A549 (cell line): ENCODE data around the gene RXFP1.

Experiments used
- CBX8 ChIP-seq: fragments of 200-600 bp; sonication (generic); IDR thresholded peaks from 2 replicates; pipeline ENCODE4 v1.6.1; 2016
- CHD2 ChIP-seq: fragments of 150-350 bp; IDR thresholded peaks from 2 replicates; pipeline ENCODE4 v1.6.1; 2014; ENCODE audit warnings: low read length; ENCODE audit not compliant: partially characterized antibody
- FOXS1 ChIP-seq: fragments of 250-450 bp; sonication (Bioruptor Pico); IDR thresholded peaks from 2 replicates; pipeline ENCODE4 v1.5.0; 2020; ENCODE audit warnings: mild to moderate bottlenecking, moderate library complexity
- KDM1A ChIP-seq: fragments of 200-600 bp; sonication (generic); IDR thresholded peaks from 2 replicates; pipeline ENCODE4 v1.6.1; 2016; ENCODE audit warnings: low read depth, mild to moderate bottlenecking
- POLR2A ChIP-seq: IDR thresholded peaks from 2 replicates; pipeline ENCODE4 v1.6.1; 2012; ENCODE audit warnings: mild to moderate bottlenecking, low read length
- RAD21 ChIP-seq, 2 experiments: fragments of >200 bp in 1 of 2; sonication (Bioruptor Twin) in 1 of 2; formaldehyde crosslinking in 1 of 2; IDR thresholded peaks in 1 of 2; conservative IDR thresholded peaks in 1 of 2; 2 replicates in 1 of 2; 3 replicates in 1 of 2; pipeline ENCODE4 v1.6.1; 2012 to 2018; ENCODE audit warnings: inconsistent platforms in 1 of 2
- TFCP2L1 ChIP-seq: fragments of 250-450 bp; sonication (Bioruptor Pico); IDR thresholded peaks from 2 replicates; pipeline ENCODE4 v1.5.0; 2021; ENCODE audit warnings: mild to moderate bottlenecking
- TF ChIP-seq, protein P1 (sequence below): IDR thresholded peaks from 2 replicates; pipeline ENCODE4 v1.6.1; 2012
- TF ChIP-seq, protein P2 (sequence below): fragments of 450-650 bp; IDR thresholded peaks from 2 replicates; pipeline ENCODE4 v1.6.1; 2014; ENCODE audit warnings: antibody characterized with exemption
- TF ChIP-seq, protein P3 (sequence below): fragments of >200 bp; sonication (Bioruptor Twin); formaldehyde crosslinking; IDR thresholded peaks from 3 replicates; pipeline ENCODE4 v1.5.1; 2016
- TF ChIP-seq, protein P4 (sequence below): fragments of 150-350 bp; IDR thresholded peaks from 2 replicates; pipeline ENCODE4 v1.6.1; 2014; ENCODE audit warnings: low read depth, mild to moderate bottlenecking, low read length
- TF ChIP-seq, protein P5 (sequence below): fragments of 200-600 bp; sonication (generic); IDR thresholded peaks from 2 replicates; pipeline ENCODE4 v1.6.1; 2016; ENCODE audit warnings: antibody characterized with exemption, mild to moderate bottlenecking, moderate library complexity

DNA sequence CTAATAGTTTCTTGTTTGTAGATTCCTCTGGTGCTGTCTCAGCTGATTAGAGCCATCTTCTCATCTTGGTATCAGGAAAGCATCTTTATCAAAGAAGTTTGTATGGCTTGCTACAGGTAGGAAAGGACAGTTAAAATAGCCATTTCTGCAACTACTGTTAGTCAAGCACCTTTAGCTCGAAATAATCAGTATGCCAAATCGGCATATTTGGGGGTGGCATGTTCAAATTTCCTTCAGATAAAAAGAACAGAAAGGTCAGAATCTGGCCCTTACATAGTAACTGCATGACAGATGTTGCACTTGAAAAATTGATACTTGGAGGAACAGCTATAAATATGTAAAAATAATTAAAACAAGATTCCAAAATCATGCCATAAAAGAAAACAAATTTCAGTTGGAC, 145.2 kb downstream of the RXFP1 start:
- TF ChIP-seq CHD2: no peak
- no peak for TF ChIP-seq FOXS1
- TF ChIP-seq POLR2A: no peak
- TF ChIP-seq RAD21 (conservative IDR thresholded peaks at IDR 0.05 in 1 of 2, IDR thresholded peaks at IDR 0.05 in 1 of 2): no peak
- TF ChIP-seq, protein P1, sequence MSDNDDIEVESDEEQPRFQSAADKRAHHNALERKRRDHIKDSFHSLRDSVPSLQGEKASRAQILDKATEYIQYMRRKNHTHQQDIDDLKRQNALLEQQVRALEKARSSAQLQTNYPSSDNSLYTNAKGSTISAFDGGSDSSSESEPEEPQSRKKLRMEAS: no peak
- TF ChIP-seq KDM1A: no peak
- TF ChIP-seq, protein P2, sequence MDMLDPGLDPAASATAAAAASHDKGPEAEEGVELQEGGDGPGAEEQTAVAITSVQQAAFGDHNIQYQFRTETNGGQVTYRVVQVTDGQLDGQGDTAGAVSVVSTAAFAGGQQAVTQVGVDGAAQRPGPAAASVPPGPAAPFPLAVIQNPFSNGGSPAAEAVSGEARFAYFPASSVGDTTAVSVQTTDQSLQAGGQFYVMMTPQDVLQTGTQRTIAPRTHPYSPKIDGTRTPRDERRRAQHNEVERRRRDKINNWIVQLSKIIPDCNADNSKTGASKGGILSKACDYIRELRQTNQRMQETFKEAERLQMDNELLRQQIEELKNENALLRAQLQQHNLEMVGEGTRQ: no peak
- TF ChIP-seq, protein P3, sequence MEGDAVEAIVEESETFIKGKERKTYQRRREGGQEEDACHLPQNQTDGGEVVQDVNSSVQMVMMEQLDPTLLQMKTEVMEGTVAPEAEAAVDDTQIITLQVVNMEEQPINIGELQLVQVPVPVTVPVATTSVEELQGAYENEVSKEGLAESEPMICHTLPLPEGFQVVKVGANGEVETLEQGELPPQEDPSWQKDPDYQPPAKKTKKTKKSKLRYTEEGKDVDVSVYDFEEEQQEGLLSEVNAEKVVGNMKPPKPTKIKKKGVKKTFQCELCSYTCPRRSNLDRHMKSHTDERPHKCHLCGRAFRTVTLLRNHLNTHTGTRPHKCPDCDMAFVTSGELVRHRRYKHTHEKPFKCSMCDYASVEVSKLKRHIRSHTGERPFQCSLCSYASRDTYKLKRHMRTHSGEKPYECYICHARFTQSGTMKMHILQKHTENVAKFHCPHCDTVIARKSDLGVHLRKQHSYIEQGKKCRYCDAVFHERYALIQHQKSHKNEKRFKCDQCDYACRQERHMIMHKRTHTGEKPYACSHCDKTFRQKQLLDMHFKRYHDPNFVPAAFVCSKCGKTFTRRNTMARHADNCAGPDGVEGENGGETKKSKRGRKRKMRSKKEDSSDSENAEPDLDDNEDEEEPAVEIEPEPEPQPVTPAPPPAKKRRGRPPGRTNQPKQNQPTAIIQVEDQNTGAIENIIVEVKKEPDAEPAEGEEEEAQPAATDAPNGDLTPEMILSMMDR: no peak
- TF ChIP-seq, protein P4, sequence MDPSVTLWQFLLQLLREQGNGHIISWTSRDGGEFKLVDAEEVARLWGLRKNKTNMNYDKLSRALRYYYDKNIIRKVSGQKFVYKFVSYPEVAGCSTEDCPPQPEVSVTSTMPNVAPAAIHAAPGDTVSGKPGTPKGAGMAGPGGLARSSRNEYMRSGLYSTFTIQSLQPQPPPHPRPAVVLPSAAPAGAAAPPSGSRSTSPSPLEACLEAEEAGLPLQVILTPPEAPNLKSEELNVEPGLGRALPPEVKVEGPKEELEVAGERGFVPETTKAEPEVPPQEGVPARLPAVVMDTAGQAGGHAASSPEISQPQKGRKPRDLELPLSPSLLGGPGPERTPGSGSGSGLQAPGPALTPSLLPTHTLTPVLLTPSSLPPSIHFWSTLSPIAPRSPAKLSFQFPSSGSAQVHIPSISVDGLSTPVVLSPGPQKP: no peak
- no peak for TF ChIP-seq TFCP2L1 (CRISPR knock-in tag)
- TF ChIP-seq CBX8: no peak
- TF ChIP-seq, protein P5, sequence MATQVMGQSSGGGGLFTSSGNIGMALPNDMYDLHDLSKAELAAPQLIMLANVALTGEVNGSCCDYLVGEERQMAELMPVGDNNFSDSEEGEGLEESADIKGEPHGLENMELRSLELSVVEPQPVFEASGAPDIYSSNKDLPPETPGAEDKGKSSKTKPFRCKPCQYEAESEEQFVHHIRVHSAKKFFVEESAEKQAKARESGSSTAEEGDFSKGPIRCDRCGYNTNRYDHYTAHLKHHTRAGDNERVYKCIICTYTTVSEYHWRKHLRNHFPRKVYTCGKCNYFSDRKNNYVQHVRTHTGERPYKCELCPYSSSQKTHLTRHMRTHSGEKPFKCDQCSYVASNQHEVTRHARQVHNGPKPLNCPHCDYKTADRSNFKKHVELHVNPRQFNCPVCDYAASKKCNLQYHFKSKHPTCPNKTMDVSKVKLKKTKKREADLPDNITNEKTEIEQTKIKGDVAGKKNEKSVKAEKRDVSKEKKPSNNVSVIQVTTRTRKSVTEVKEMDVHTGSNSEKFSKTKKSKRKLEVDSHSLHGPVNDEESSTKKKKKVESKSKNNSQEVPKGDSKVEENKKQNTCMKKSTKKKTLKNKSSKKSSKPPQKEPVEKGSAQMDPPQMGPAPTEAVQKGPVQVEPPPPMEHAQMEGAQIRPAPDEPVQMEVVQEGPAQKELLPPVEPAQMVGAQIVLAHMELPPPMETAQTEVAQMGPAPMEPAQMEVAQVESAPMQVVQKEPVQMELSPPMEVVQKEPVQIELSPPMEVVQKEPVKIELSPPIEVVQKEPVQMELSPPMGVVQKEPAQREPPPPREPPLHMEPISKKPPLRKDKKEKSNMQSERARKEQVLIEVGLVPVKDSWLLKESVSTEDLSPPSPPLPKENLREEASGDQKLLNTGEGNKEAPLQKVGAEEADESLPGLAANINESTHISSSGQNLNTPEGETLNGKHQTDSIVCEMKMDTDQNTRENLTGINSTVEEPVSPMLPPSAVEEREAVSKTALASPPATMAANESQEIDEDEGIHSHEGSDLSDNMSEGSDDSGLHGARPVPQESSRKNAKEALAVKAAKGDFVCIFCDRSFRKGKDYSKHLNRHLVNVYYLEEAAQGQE: no peak
